ENCODE results near the gene ABCC11.

Gene ABCC11

DNA sequence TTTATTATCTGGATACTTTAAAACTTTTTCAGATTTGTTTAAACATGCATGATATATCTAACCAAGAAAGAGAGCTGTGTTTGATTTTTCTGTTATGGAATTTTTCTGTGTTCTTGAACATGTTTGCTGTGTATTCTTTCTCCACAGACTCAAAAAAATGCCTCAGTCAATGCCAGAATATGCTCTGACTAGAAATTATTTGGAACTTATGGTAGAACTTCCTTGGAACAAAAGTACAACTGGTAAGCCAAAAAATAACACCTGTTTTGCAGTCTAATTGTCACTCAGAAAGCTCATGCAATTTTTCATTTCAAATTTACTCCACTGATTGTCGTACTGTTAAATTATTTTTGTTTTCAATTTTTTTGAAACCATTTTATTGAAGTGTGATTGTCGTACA lies 15.3 kb upstream of the ABCC11 start:
- DNase-seq (no peak), ATAC-seq (ENCODE audit: insufficient read depth, low read depth) (no peak)
- H3K4me2 ChIP-seq (ENCODE audit: insufficient read depth, low read length) = no peak overlapping the region
- TF ChIP-seq EZH2 (IDR thresholded peaks at IDR 0.05; ENCODE audit: borderline replicate concordance, low read depth, low read length, severe bottlenecking) = no peak
- TF ChIP-seq, protein P1, sequence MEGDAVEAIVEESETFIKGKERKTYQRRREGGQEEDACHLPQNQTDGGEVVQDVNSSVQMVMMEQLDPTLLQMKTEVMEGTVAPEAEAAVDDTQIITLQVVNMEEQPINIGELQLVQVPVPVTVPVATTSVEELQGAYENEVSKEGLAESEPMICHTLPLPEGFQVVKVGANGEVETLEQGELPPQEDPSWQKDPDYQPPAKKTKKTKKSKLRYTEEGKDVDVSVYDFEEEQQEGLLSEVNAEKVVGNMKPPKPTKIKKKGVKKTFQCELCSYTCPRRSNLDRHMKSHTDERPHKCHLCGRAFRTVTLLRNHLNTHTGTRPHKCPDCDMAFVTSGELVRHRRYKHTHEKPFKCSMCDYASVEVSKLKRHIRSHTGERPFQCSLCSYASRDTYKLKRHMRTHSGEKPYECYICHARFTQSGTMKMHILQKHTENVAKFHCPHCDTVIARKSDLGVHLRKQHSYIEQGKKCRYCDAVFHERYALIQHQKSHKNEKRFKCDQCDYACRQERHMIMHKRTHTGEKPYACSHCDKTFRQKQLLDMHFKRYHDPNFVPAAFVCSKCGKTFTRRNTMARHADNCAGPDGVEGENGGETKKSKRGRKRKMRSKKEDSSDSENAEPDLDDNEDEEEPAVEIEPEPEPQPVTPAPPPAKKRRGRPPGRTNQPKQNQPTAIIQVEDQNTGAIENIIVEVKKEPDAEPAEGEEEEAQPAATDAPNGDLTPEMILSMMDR (IDR thresholded peaks at IDR 0.05; ENCODE audit: borderline replicate concordance, extremely low read depth, low read length, poor library complexity, severe bottlenecking) = no peak
- H3K79me2 ChIP-seq (ENCODE audit: insufficient read depth, low read length) = no peaks in the 10 kb centered on the region
- H3K27me3 ChIP-seq (ENCODE audit: insufficient read depth, low read length, poor library complexity) = no peaks in the 10 kb centered on the region
- no peak overlapping the region for H3K9ac ChIP-seq (ENCODE audit: low read depth, low read length)
- H2AFZ ChIP-seq (ENCODE audit: low read depth, low read length) = no peak overlapping the region
- no peaks in the 10 kb centered on the region for H3K9me3 ChIP-seq (ENCODE audit: insufficient read depth, low read length, severe bottlenecking)
- peaks cover 76% of the 10 kb centered on the region for H3K36me3 ChIP-seq (ENCODE audit: insufficient read depth, low read length)
- no peak overlapping the region for H3K27ac ChIP-seq (ENCODE audit: low read length)
- H3K4me3 ChIP-seq (ENCODE audit: low read depth in 1 of 2, low read length in 2 of 2) = no peak overlapping the region
- no peaks in the 10 kb centered on the region for H3K4me1 ChIP-seq (ENCODE audit: insufficient read depth, low read length)
- no peaks in the 10 kb centered on the region for H4K20me1 ChIP-seq (ENCODE audit: insufficient read depth, low read length)

- no peaks in the 10 kb centered on the region for H4K20me1 ChIP-seq (ENCODE audit: insufficient read depth, low read length)
- no peak overlapping the region for H2AFZ ChIP-seq (ENCODE audit: low read depth, low read length)
- H3K27me3 ChIP-seq (ENCODE audit: insufficient read depth, low read length, poor library complexity) = no peaks in the 10 kb centered on the region
- no peak overlapping the region for H3K9ac ChIP-seq (ENCODE audit: low read depth, low read length)
- H3K4me2 ChIP-seq (ENCODE audit: insufficient read depth, low read length) = no peak overlapping the region
- no peaks in the 10 kb centered on the region for H3K79me2 ChIP-seq (ENCODE audit: insufficient read depth, low read length)
- H3K36me3 ChIP-seq (ENCODE audit: insufficient read depth, low read length) = peaks cover 73% of the 10 kb centered on the region
- TF ChIP-seq EZH2 (IDR thresholded peaks at IDR 0.05; ENCODE audit: borderline replicate concordance, low read depth, low read length, severe bottlenecking) = no peak
- TF ChIP-seq, protein P1 (IDR thresholded peaks at IDR 0.05; ENCODE audit: borderline replicate concordance, extremely low read depth, low read length, poor library complexity, severe bottlenecking) = no peak
- ATAC-seq (ENCODE audit: insufficient read depth, low read depth) (no peak), DNase-seq (no peak)
- no peaks in the 10 kb centered on the region for H3K4me1 ChIP-seq (ENCODE audit: insufficient read depth, low read length)
- no peak overlapping the region for H3K4me3 ChIP-seq (ENCODE audit: low read depth in 1 of 2, low read length in 2 of 2)
- no peaks in the 10 kb centered on the region for H3K9me3 ChIP-seq (ENCODE audit: insufficient read depth, low read length, severe bottlenecking)
- H3K27ac ChIP-seq (ENCODE audit: low read length) = no peak overlapping the region
Observed at GRCh38 chr16:48261569-48261968, 14.2 kb upstream of the ABCC11 start.

DNA sequence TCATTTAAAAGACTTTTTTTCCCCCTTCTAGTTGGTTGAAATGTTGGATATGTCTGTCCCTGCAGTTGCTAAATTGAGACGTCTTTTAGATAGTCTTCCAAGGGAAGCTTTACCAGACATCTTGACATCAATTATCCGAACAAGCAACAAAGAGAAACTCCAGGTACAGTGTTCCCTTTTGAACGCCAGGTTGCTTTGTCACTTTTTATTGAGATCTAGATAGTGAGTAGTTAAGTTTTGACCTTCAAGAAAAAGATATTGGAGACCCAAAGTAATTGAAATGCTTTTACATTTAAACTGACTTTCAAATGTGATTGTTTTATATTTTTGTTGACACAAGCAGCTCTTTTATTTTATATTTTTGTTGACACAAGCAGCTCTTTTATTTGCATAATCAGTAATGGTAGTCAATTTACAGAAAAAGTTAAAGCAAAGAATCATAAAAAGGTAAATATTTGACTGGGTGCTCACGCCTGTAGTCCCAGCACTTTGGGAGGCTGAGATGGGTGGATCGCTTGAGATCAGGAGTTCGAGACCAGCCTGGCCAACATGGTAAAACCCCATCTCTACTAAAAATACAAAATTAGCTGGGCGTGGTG lies 9.3 kb upstream of the ABCC11 start:
- peaks cover 3% of the 10 kb centered on the region for H3K79me2 ChIP-seq (ENCODE audit: insufficient read depth, low read length)
- TF ChIP-seq, protein P1 (IDR thresholded peaks at IDR 0.05; ENCODE audit: borderline replicate concordance, extremely low read depth, low read length, poor library complexity, severe bottlenecking) = no peak
- H3K36me3 ChIP-seq (ENCODE audit: insufficient read depth, low read length) = peaks cover 80% of the 10 kb centered on the region

DNA sequence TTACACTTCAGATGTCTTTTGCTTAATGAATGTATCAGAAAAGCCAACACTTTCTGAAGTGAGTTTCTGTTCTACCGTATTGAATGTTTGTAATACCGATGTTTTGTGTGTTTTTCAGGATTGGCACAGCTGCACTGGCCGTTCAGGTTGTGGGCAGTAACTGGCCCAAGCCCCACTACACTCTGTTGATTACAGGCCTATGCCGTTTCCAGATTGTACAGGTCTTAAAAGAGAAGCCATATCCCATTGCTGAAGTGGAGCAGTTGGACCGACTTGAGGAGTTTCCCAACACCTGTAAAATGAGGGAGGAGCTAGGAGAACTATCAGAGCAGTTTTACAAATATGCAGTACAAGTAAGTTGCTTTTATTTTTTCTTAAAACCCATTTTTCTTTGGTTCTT lies 4.7 kb upstream of the ABCC11 start:
- Histone ChIP-seq H3K79me2 (ENCODE audit: insufficient read depth, low read length) (peaks cover 41% of the 10 kb centered on the region), H2AFZ (ENCODE audit: low read depth, low read length) (no peak overlapping the region), H3K27me3 (ENCODE audit: insufficient read depth, low read length, poor library complexity) (no peaks in the 10 kb centered on the region), H3K4me2 (ENCODE audit: insufficient read depth, low read length) (no peak overlapping the region), H3K27ac (ENCODE audit: low read length) (no peak overlapping the region), H3K9me3 (ENCODE audit: insufficient read depth, low read length, severe bottlenecking) (no peaks in the 10 kb centered on the region), H3K9ac (ENCODE audit: low read depth, low read length) (no peak overlapping the region), H4K20me1 (ENCODE audit: insufficient read depth, low read length) (peaks cover 9% of the 10 kb centered on the region; the same call in 1 of the 2 replicates), H3K36me3 (ENCODE audit: insufficient read depth, low read length) (peaks cover 44% of the 10 kb centered on the region), H3K4me3 (ENCODE audit: low read depth in 1 of 2, low read length in 2 of 2) (no peak overlapping the region), H3K4me1 (ENCODE audit: insufficient read depth, low read length) (peaks cover 7% of the 10 kb centered on the region)
- no peak for ATAC-seq (ENCODE audit: insufficient read depth, low read depth)
- TF ChIP-seq, protein P1 (IDR thresholded peaks at IDR 0.05; ENCODE audit: borderline replicate concordance, extremely low read depth, low read length, poor library complexity, severe bottlenecking) = no peak
- TF ChIP-seq EZH2 (IDR thresholded peaks at IDR 0.05; ENCODE audit: borderline replicate concordance, low read depth, low read length, severe bottlenecking) = no peak
- DNase-seq = no peak

More for the DNA sequence above, 9.3 kb upstream of the ABCC11 start:
- H3K4me3 ChIP-seq (ENCODE audit: low read depth in 1 of 2, low read length in 2 of 2) = no peak overlapping the region
- no peak for ATAC-seq (ENCODE audit: insufficient read depth, low read depth)
- H3K27me3 ChIP-seq (ENCODE audit: insufficient read depth, low read length, poor library complexity) = no peaks in the 10 kb centered on the region
- H3K9ac ChIP-seq (ENCODE audit: low read depth, low read length) = no peak overlapping the region
- no peaks in the 10 kb centered on the region for H4K20me1 ChIP-seq (ENCODE audit: insufficient read depth, low read length)
- no peak overlapping the region for H2AFZ ChIP-seq (ENCODE audit: low read depth, low read length)
- no peaks in the 10 kb centered on the region for H3K4me1 ChIP-seq (ENCODE audit: insufficient read depth, low read length)
- H3K9me3 ChIP-seq (ENCODE audit: insufficient read depth, low read length, severe bottlenecking) = no peaks in the 10 kb centered on the region
- no peak overlapping the region for H3K27ac ChIP-seq (ENCODE audit: low read length)
- H3K4me2 ChIP-seq (ENCODE audit: insufficient read depth, low read length) = no peak overlapping the region
- no peak for DNase-seq
